ENCODE results near the gene CELA1. TPM values are rescaled to one million over a fixed set of nuclear protein-coding genes. Genes with fewer than 3 reads are reported as not detected.

CELA1 gene
- total RNA-seq, 1 donor from 2014 or later = not detected

DNA sequence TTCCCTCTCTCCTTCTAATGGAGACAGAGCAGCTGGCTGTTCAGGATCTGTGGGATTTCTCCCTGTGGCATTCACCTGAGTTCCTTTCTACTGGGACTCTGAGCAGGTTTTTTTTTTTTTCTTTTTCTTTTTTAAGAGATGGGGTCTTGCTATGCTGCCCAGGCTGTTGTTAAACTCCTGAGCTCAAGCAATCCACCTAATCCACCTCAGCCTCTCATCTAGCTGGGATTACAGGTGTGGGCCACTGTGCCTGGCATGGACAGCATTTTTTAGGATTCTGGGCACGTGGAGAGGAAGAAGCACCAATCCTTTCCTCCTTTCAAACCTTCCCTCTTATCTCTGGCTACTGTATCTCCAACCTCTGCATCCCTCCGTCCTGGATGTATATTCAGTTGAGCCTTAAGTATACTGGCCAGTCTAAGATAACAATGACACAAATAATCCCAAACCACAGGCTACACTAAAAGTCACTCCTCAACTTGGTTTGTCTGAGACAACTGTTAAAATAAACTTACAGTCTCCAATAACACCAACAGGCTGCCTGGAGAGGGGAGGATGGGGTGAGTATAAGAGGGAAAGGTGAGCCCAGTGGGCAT is 16.4 kb upstream of the CELA1 start:
- H3K9me3 Mint-ChIP-seq (ENCODE audit: unreplicated experiment) = no peaks in the 10 kb centered on the region
- TF ChIP-seq, protein P1, sequence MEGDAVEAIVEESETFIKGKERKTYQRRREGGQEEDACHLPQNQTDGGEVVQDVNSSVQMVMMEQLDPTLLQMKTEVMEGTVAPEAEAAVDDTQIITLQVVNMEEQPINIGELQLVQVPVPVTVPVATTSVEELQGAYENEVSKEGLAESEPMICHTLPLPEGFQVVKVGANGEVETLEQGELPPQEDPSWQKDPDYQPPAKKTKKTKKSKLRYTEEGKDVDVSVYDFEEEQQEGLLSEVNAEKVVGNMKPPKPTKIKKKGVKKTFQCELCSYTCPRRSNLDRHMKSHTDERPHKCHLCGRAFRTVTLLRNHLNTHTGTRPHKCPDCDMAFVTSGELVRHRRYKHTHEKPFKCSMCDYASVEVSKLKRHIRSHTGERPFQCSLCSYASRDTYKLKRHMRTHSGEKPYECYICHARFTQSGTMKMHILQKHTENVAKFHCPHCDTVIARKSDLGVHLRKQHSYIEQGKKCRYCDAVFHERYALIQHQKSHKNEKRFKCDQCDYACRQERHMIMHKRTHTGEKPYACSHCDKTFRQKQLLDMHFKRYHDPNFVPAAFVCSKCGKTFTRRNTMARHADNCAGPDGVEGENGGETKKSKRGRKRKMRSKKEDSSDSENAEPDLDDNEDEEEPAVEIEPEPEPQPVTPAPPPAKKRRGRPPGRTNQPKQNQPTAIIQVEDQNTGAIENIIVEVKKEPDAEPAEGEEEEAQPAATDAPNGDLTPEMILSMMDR (IDR thresholded peaks at IDR 0.05; ENCODE audit: partially characterized antibody, unreplicated experiment) = no peak
- no peak overlapping the region for H3K27ac Mint-ChIP-seq (ENCODE audit: unreplicated experiment)
- no peaks in the 10 kb centered on the region for H3K27me3 Mint-ChIP-seq (ENCODE audit: unreplicated experiment)
- no peak overlapping the region for H3K4me3 Mint-ChIP-seq (ENCODE audit: unreplicated experiment)
- no peak for DNase-seq
- no peaks in the 10 kb centered on the region for H3K4me1 Mint-ChIP-seq (ENCODE audit: low read depth, unreplicated experiment)
- no peaks in the 10 kb centered on the region for H3K36me3 Mint-ChIP-seq (ENCODE audit: unreplicated experiment)

DNA sequence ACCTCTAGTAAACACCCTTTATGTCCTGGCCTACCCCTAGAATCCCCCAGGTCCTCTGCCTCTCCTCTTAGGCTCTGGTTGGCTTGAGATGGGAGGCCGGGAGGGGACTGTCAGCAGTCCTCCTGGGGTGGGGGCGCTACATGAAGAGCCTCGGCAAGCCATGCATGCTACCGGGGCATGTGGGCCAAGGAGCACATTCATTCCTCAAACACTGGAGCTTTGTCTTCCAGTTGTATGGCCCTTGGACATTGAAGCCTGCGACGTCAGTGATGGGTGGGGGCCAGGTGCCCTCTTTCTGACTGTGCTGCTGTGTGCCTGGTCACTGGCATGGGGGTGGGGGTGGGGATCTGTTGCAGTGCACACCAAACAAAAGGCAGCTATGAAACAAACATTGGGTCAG is 15.8 kb upstream of the CELA1 start:
- Mint-ChIP-seq H3K36me3 (ENCODE audit: unreplicated experiment) (no peaks in the 10 kb centered on the region), H3K4me3 (ENCODE audit: unreplicated experiment) (no peak overlapping the region), H3K27me3 (ENCODE audit: unreplicated experiment) (no peaks in the 10 kb centered on the region), H3K27ac (ENCODE audit: unreplicated experiment) (no peak overlapping the region), H3K9me3 (ENCODE audit: unreplicated experiment) (no peaks in the 10 kb centered on the region), H3K4me1 (ENCODE audit: low read depth, unreplicated experiment) (no peaks in the 10 kb centered on the region)
- TF ChIP-seq, protein P1 (IDR thresholded peaks at IDR 0.05; ENCODE audit: partially characterized antibody, unreplicated experiment) = no peak
- no peak for DNase-seq

DNA sequence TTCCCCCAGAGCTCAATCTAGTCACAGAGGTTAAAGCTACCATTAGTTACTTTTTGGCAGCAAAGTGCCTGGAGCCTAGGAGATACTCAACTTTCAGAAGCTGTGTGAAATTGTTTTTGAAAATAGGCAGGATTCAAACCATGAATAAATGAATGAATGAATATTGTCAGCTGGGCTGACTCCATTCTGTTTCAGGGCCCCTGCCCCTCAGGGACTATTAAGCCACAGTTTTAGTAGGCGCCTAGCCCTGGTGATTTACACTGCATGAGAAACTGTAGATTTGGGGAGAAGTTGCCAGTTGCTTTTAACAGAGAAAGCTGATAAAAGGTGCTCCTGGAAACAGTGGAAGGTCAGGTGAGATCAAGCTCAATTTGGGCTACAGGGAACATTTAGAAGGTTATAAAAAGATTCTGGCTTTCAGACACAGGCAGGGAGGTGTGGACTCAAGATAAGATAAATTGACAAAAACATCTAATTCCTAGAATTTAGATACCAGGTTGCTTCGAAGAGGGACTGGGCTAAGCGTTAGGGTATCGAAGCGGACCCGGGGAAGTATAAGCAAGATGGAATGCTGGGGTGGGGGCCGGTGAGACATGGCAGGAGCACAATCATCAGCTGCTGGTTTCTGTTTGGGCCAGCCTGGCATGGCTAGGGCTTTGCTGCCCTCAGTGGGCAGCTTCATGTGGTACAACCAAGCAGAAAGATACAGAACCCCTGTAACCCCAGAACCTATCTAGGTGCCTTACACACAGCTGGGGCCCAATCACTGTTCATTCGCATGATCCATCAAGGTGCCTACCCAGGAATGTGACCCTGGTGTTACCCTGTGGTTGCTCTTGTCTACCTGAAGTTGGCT is 14.9 kb upstream of the CELA1 start:
- no peaks in the 10 kb centered on the region for H3K36me3 Mint-ChIP-seq (ENCODE audit: unreplicated experiment)
- DNase-seq = no peak
- TF ChIP-seq, protein P1 (IDR thresholded peaks at IDR 0.05; ENCODE audit: partially characterized antibody, unreplicated experiment) = no peak
- no peak overlapping the region for H3K4me3 Mint-ChIP-seq (ENCODE audit: unreplicated experiment)
- no peaks in the 10 kb centered on the region for H3K27me3 Mint-ChIP-seq (ENCODE audit: unreplicated experiment)
- H3K4me1 Mint-ChIP-seq (ENCODE audit: low read depth, unreplicated experiment) = no peaks in the 10 kb centered on the region
- H3K27ac Mint-ChIP-seq (ENCODE audit: unreplicated experiment) = no peak overlapping the region
- no peaks in the 10 kb centered on the region for H3K9me3 Mint-ChIP-seq (ENCODE audit: unreplicated experiment)

DNA sequence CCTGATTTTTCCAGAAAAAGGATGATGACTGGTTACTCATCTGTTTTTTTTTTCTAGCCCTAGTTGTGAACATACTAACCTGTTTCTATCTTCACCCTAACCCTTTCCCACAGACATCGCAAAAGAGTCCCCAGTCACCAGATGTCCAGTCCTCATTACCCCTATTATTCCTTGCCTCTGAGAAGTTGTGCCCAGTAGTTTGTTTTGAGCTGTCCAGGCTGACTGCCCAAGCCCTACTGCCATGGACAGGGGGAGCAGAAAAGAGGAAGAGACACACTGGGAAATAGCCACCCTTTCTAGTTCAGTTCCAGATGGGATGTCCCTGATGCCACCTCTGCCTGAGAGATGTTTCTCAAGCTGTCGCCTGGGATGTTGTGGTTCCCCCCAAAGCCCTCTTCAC is 13.8 kb upstream of the CELA1 start:
- no peak for DNase-seq
- H3K4me3 Mint-ChIP-seq (ENCODE audit: unreplicated experiment) = no peak overlapping the region
- TF ChIP-seq, protein P1 (IDR thresholded peaks at IDR 0.05; ENCODE audit: partially characterized antibody, unreplicated experiment) = no peak
- H3K36me3 Mint-ChIP-seq (ENCODE audit: unreplicated experiment) = no peaks in the 10 kb centered on the region
- H3K27ac Mint-ChIP-seq (ENCODE audit: unreplicated experiment) = no peak overlapping the region
- no peaks in the 10 kb centered on the region for H3K27me3 Mint-ChIP-seq (ENCODE audit: unreplicated experiment)
- H3K4me1 Mint-ChIP-seq (ENCODE audit: low read depth, unreplicated experiment) = no peaks in the 10 kb centered on the region
- no peaks in the 10 kb centered on the region for H3K9me3 Mint-ChIP-seq (ENCODE audit: unreplicated experiment)

DNA sequence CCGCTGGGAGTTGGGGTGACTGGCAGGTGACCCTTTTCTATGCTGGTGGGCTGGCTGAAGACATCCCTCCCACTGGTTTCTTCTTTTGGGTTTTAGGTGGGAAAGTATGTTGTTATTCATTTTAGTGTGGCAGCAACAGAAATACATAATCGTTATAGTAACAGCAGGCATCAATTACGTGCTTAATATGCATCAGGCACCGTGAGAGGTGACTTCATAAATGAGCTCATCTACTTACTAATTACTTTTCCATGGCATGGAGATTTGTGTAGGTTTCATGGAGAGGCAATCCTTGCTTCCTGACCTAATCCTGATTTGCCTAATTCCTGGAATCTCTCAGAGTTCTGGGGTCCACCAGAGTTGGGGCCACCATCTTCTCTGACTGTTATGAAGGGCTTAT is 13.4 kb upstream of the CELA1 start:
- no peaks in the 10 kb centered on the region for H3K36me3 Mint-ChIP-seq (ENCODE audit: unreplicated experiment)
- no peaks in the 10 kb centered on the region for H3K4me1 Mint-ChIP-seq (ENCODE audit: low read depth, unreplicated experiment)
- H3K9me3 Mint-ChIP-seq (ENCODE audit: unreplicated experiment) = no peaks in the 10 kb centered on the region
- DNase-seq = no peak
- H3K27ac Mint-ChIP-seq (ENCODE audit: unreplicated experiment) = no peak overlapping the region
- TF ChIP-seq, protein P1 (IDR thresholded peaks at IDR 0.05; ENCODE audit: partially characterized antibody, unreplicated experiment) = no peak
- H3K27me3 Mint-ChIP-seq (ENCODE audit: unreplicated experiment) = no peaks in the 10 kb centered on the region
- no peak overlapping the region for H3K4me3 Mint-ChIP-seq (ENCODE audit: unreplicated experiment)

All from glutamatergic neuron (in vitro differentiated cells).